Activated CD4-positive, alpha-beta T cell treated with anti-CD3 and anti-CD28 coated beads, Interleukin-2, Interleukin-6, amounts not matched to agents 100 ng/mL and 50 ng/mL, durations not matched to agents 16 hours and 8 hours (primary cell): ENCODE results near the gene RASA4B.
"Not testable (repeated sequence)": the region's sequence is repeated elsewhere in the genome, so short reads cannot be mapped to it uniquely, and the experiment has no call there.

Source experiments
- DNase-seq: peaks from one replicate; pipeline ENCODE4 v3.0.0-alpha.2; 2020

Gene RASA4B

GRCh38 chr7:102510575-102510974, 7.0 kb downstream of the RASA4B start:
- DNase-seq = not testable (repeated sequence)

- not testable (repeated sequence) for DNase-seq
Observed at GRCh38 chr7:102507410-102508088, 10.0 kb downstream of the RASA4B start.

GRCh38 chr7:102505298-102506185, 12.0 kb downstream of the RASA4B start:
- DNase-seq = not testable (repeated sequence)

GRCh38 chr7:102503141-102503540, 14.4 kb downstream of the RASA4B start:
- DNase-seq = not testable (repeated sequence)

- DNase-seq = not testable (repeated sequence)
Observed at GRCh38 chr7:102498321-102498720, 19.3 kb downstream of the RASA4B start.

GRCh38 chr7:102497308-102497707, 20.3 kb downstream of the RASA4B start:
- DNase-seq = not testable (repeated sequence)

GRCh38 chr7:102496861-102497260, 20.7 kb downstream of the RASA4B start:
- DNase-seq = not testable (repeated sequence)

- not testable (repeated sequence) for DNase-seq
Observed at GRCh38 chr7:102494473-102495149, 23.0 kb downstream of the RASA4B start.

- DNase-seq = not testable (repeated sequence)
Observed at GRCh38 chr7:102494026-102494425, 23.6 kb downstream of the RASA4B start.

- not testable (repeated sequence) for DNase-seq
Observed at GRCh38 chr7:102493220-102493935, 24.2 kb downstream of the RASA4B start.

GRCh38 chr7:102490529-102491075, 27.0 kb downstream of the RASA4B start:
- DNase-seq = peak; percentile 47

- DNase-seq = not testable (repeated sequence)
Observed at GRCh38 chr7:102484317-102484716, 33.3 kb downstream of the RASA4B start.

- not testable (repeated sequence) for DNase-seq
Observed at GRCh38 chr7:102481962-102482361, 35.6 kb downstream of the RASA4B start.

GRCh38 chr7:102479982-102480637, 37.5 kb downstream of the RASA4B start:
- peak; percentile 50 for DNase-seq

GRCh38 chr7:102479209-102479584, 38.4 kb downstream of the RASA4B start:
- not testable (repeated sequence) for DNase-seq

- DNase-seq = peak; percentile 95
Observed at GRCh38 chr7:102478314-102479208, 39.0 kb downstream of the RASA4B start, which contains the start of gene POLR2J. TSS of gene POLR2J (minus strand) at chr7:102478922. CDS start at chr7:102478860, 62 bp downstream.

- not testable (repeated sequence) for DNase-seq
Observed at GRCh38 chr7:102474736-102475435, 42.7 kb downstream of the RASA4B start.

- not testable (repeated sequence) for DNase-seq
Observed at GRCh38 chr7:102474116-102474515, 43.5 kb downstream of the RASA4B start.

- DNase-seq = no peak
Observed at GRCh38 chr7:102473271-102473991, 44.1 kb downstream of the RASA4B start.
